Prostate gland (tissue), 2 donors: ENCODE results near the gene ZKSCAN2. TPM values are rescaled to one million over a fixed set of nuclear protein-coding genes. Genes with fewer than 3 reads are reported as not detected.

Experiments used
- DNase-seq: peaks from one replicate; pipeline ENCODE4 v3.0.0-alpha.2; 2019; ENCODE audit warnings: low spot score
- H3K27ac ChIP-seq, 2 donors: fragments of 200-600 bp; sonication (generic); 2 replicates each; pipeline ENCODE4 v1.5.1; 2017 to 2019
- H3K27me3 ChIP-seq: fragments of 200-600 bp; sonication (generic); replicated peaks from 2 replicates; pipeline ENCODE4 v1.5.1; 2019; ENCODE audit not compliant: insufficient read depth
- H3K36me3 ChIP-seq, 2 donors: fragments of 200-600 bp; sonication (generic); 1 replicate in 1 of 2; 2 replicates in 1 of 2; pipeline versions ENCODE4 v1.5.1 to v1.8.1; 2017 to 2019
- H3K4me1 ChIP-seq: fragments of 200-600 bp; sonication (generic); replicated peaks from 2 replicates; pipeline ENCODE4 v1.5.1; 2019
- H3K4me3 ChIP-seq, 2 donors: fragments of 200-600 bp; sonication (generic); 2 replicates each; pipeline ENCODE4 v1.5.1; 2017 to 2019
- H3K9me3 ChIP-seq: fragments of 200-600 bp; sonication (generic); 2 replicates; pipeline ENCODE4 v1.5.1; 2017
- POLR2A ChIP-seq: fragments of 450-650 bp; IDR thresholded peaks from one replicate; pipeline ENCODE4 v1.6.1; 2016; ENCODE audit warnings: antibody characterized with exemption, mild to moderate bottlenecking
- POLR2AphosphoS5 ChIP-seq: sonication (generic); formaldehyde crosslinking; IDR thresholded peaks from one replicate; pipeline ENCODE4 v1.6.1; 2017; ENCODE audit warnings: antibody characterized with exemption
- WGBS: methylation state at CpG from one replicate; pipeline ENCODE4 v1.1.5; 2018; 5-methylcytosine and 5-hydroxymethylcytosine counted together
- intact Hi-C: fragments of 100-400 bp; cut with DNase I; formaldehyde crosslinking; loops from one replicate; pipeline ENCODE4 v1.14.2; 2022
- total RNA-seq, 2 donors: library from RNA; depleted of rRNA; stranded (reverse); fragments of >200 nt; gene quantifications; one replicate each; pipeline ENCODE4 v1.1.0, GENCODE V29; 2016
- TF ChIP-seq, protein P1 (sequence below), 4 experiments: fragments of 200-600 bp in 2 of 4; fragments of 450-650 bp in 2 of 4; sonication (generic) in 2 of 4; IDR thresholded peaks; 1 replicate in 3 of 4; 2 replicates in 1 of 4; pipeline ENCODE4 v1.5.1; 2016 to 2019; ENCODE audit warnings: antibody characterized with exemption in 4 of 4, mild to moderate bottlenecking in 2 of 4, moderate library complexity in 2 of 4

ZKSCAN2 gene
- total RNA-seq, 2 donors from 2014 or later, result 3.2 to 11.8 TPM

DNA sequence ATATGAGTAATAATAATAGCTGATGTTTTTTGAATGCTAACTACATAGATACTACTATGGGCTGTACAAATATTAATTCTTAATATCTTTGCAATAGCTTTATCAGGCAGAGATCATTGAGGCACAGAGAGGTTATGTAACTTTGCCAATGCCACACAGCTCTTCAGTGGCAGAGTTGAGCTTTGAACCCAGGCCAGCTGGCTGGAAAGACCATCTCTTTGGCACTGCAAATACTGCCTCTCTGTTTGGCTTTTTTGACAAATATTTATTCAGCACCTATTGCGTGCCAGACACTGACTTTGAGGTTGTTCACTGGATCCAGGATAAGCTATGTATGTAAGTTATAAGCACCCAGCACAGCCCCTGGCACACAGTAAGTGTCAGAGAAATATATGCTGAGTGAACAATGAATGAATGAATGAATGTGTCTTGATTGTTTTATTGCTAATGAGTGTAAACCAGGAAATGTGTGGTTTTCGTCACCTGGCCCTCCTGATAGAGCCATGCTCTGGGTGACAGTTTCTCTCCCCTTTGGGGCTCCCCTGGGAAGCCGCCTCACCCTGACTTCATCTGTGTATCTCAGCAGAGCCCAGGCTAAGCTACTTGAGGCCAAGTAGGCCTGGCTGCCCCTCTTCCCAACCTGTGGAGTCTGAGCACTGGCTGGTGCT, 38.4 kb downstream of the ZKSCAN2 start:
- Histone ChIP-seq H3K4me3 (no peak overlapping the region), H3K27me3 (no peaks in the 10 kb centered on the region), H3K36me3 (no peaks in the 10 kb centered on the region), H3K4me1 (no peaks in the 10 kb centered on the region), H3K27ac (no peak overlapping the region), H3K9me3 (no peaks in the 10 kb centered on the region)
- TF ChIP-seq POLR2A, result no peak
- peak; percentile 8 for TF ChIP-seq POLR2AphosphoS5
- TF ChIP-seq, protein P1, sequence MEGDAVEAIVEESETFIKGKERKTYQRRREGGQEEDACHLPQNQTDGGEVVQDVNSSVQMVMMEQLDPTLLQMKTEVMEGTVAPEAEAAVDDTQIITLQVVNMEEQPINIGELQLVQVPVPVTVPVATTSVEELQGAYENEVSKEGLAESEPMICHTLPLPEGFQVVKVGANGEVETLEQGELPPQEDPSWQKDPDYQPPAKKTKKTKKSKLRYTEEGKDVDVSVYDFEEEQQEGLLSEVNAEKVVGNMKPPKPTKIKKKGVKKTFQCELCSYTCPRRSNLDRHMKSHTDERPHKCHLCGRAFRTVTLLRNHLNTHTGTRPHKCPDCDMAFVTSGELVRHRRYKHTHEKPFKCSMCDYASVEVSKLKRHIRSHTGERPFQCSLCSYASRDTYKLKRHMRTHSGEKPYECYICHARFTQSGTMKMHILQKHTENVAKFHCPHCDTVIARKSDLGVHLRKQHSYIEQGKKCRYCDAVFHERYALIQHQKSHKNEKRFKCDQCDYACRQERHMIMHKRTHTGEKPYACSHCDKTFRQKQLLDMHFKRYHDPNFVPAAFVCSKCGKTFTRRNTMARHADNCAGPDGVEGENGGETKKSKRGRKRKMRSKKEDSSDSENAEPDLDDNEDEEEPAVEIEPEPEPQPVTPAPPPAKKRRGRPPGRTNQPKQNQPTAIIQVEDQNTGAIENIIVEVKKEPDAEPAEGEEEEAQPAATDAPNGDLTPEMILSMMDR (IDR thresholded peaks at IDR 0.05), result no peak
- DNase-seq, result peak; percentile 11
- WGBS, result 69% methylated on average over 3 of the region's 3 CpGs
- intact Hi-C loops, result no loop called here

DNA sequence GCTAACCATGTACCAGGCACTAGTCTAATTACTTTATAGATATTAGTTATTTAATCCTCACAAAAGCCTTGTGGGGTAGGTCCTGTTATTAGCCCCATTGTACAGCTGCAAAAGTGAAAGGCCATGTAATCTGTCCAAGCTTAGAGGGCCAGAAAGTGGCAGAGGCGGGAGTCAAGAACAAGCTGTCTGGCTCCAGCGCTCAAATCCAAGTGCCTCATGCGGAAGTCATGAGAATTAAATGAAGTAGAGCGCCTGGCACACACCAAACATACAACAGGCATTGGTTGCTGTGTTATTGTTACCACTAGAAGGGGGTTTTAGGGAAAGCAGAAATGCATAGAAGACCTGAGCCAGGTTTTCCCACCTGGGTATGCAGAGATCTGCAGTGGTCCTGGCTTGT, 39.7 kb downstream of the ZKSCAN2 start:
- Histone ChIP-seq H3K27me3 (no peaks in the 10 kb centered on the region), H3K4me3 (no peak overlapping the region), H3K27ac (no peak overlapping the region), H3K4me1 (no peaks in the 10 kb centered on the region), H3K36me3 (no peaks in the 10 kb centered on the region), H3K9me3 (no peaks in the 10 kb centered on the region)
- intact Hi-C loops, result no loop called here
- no peak for TF ChIP-seq POLR2AphosphoS5
- TF ChIP-seq POLR2A, result no peak
- TF ChIP-seq, protein P1 (IDR thresholded peaks at IDR 0.05), result no peak
- DNase-seq, result no peak
- WGBS, result 81% methylated on average over 4 of the region's 4 CpGs

DNA sequence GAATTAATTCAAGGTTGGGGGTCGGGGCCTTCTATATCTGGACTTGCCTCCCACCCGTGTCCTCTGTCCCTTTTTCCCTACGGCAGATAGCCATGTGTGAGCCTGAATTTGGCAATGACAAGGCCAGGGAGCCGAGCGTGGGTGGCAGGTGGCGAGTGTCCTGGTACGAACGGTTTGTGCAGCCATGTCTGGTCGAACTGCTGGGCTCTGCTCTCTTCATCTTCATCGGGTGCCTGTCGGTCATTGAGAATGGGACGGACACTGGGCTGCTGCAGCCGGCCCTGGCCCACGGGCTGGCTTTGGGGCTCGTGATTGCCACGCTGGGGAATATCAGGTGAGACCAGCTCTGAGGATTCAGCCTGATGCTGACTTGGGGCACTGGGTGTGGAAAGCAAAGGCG, 40.5 kb downstream of the ZKSCAN2 start:
- H3K36me3 ChIP-seq, result no peaks in the 10 kb centered on the region
- 87% methylated on average over 17 of the region's 17 CpGs for WGBS

DNA sequence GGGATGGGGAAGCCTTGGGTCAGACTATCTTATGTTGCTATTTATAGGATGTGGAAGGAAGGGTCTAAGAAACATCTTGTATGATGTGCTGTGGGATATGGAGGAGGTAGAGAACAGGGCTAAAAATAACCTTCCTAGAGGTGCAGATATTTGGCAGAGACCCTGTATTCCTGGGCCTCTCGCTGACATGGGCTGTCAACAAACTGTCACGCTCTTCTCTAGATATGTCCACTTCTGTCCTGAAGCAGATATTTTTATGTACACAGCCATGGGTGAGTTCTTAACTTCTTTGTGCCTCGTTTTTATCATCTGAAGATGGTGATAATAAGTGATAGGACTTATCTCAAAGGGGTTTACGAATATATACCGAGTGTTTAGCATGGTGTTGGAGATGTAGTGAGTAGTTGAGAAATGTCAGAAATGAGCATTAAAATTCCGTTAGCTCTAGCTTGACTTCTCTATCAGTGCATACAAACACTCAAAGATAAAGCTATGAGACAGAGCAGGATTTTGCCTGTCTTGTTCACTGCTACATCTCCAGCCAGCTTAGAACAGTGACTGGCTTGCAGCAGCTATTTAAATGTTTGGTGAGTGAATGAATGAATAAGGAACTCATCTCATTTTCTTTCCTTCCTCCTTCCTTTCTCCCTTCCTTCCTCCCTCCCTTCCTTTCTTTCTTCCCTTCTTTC, 43.8 kb downstream of the ZKSCAN2 start:
- 63% methylated on average over 6 of the region's 6 CpGs for WGBS
- TF ChIP-seq, protein P1 (IDR thresholded peaks at IDR 0.05), result no peak
- no peak for TF ChIP-seq POLR2A
- TF ChIP-seq POLR2AphosphoS5, result no peak
- H3K36me3 ChIP-seq, result no peaks in the 10 kb centered on the region
- H3K27me3 ChIP-seq, result no peaks in the 10 kb centered on the region
- intact Hi-C loops, result no loop called here
- no peaks in the 10 kb centered on the region for H3K4me1 ChIP-seq
- H3K9me3 ChIP-seq, result no peaks in the 10 kb centered on the region
- DNase-seq, result no peak
- no peak overlapping the region for H3K27ac ChIP-seq
- H3K4me3 ChIP-seq, result no peak overlapping the region

More for the DNA sequence above, 40.5 kb downstream of the ZKSCAN2 start:
- no peak for TF ChIP-seq POLR2AphosphoS5
- TF ChIP-seq POLR2A, result no peak
- H3K9me3 ChIP-seq, result no peaks in the 10 kb centered on the region
- intact Hi-C loops, result no loop called here
- H3K4me3 ChIP-seq, result no peak overlapping the region
- H3K4me1 ChIP-seq, result no peaks in the 10 kb centered on the region
- H3K27ac ChIP-seq, result no peak overlapping the region
- no peak for DNase-seq
- no peaks in the 10 kb centered on the region for H3K27me3 ChIP-seq

DNA sequence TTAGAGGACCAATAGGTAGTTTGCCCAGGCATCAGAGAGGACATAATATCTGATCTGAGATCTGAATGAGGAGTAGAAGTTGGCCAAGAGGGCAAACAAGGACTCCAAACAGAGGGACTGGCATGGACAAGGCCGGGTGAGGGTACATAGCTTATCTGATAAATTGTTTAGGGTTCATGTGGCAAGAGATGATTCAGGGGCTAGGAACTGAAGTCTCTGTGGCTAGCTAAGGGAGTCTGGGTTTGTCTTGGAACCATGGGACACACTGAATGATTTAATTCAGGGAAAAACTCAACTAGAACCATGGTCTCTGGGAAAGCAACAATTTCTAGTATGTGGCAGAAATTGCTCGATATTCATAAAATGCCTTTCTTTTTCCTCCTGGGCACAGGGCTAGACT, 45.0 kb downstream of the ZKSCAN2 start:
- Histone ChIP-seq H3K36me3 (no peaks in the 10 kb centered on the region), H3K27ac (no peak overlapping the region), H3K4me3 (no peak overlapping the region), H3K9me3 (no peaks in the 10 kb centered on the region), H3K4me1 (no peaks in the 10 kb centered on the region), H3K27me3 (no peaks in the 10 kb centered on the region)
- intact Hi-C loops, result no loop called here
- no peak for DNase-seq
- 83% methylated on average over 2 of the region's 2 CpGs for WGBS
- TF ChIP-seq, protein P1 (IDR thresholded peaks at IDR 0.05), result no peak
- TF ChIP-seq POLR2A (no peak), POLR2AphosphoS5 (no peak)
